Peyer's patch (tissue), 4 donors: Measurements from ENCODE around the gene NLRP14.

ENCODE experiments used
- POLR2A ChIP-seq, 2 donors: fragments of 450-650 bp; IDR thresholded peaks; one replicate each; pipeline ENCODE4 v1.5.1; 2017; ENCODE audit warnings: antibody characterized with exemption in 2 of 2, mild to moderate bottlenecking in 2 of 2, moderate library complexity in 2 of 2
- TF ChIP-seq, protein P1 (sequence below), 6 experiments: fragments of 450-650 bp in 4 of 6; fragments of 200-600 bp in 2 of 6; sonication (generic) in 1 of 6; IDR thresholded peaks; one replicate each; pipeline ENCODE4 v1.5.1; 2017 to 2019; ENCODE audit warnings: antibody characterized with exemption in 6 of 6, mild to moderate bottlenecking in 3 of 6, moderate library complexity in 1 of 6

GRCh38 chr11:7056828-7057513 lies 36.7 kb downstream of the NLRP14 start:
- no peak for TF ChIP-seq POLR2A (IDR thresholded peaks at IDR 0.05)
- TF ChIP-seq, protein P1, sequence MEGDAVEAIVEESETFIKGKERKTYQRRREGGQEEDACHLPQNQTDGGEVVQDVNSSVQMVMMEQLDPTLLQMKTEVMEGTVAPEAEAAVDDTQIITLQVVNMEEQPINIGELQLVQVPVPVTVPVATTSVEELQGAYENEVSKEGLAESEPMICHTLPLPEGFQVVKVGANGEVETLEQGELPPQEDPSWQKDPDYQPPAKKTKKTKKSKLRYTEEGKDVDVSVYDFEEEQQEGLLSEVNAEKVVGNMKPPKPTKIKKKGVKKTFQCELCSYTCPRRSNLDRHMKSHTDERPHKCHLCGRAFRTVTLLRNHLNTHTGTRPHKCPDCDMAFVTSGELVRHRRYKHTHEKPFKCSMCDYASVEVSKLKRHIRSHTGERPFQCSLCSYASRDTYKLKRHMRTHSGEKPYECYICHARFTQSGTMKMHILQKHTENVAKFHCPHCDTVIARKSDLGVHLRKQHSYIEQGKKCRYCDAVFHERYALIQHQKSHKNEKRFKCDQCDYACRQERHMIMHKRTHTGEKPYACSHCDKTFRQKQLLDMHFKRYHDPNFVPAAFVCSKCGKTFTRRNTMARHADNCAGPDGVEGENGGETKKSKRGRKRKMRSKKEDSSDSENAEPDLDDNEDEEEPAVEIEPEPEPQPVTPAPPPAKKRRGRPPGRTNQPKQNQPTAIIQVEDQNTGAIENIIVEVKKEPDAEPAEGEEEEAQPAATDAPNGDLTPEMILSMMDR (IDR thresholded peaks at IDR 0.05), result no peak
